ENCODE data around the gene B3GAT3.

B3GAT3 gene

GRCh38 chr11:62603072-62603408 is 18.7 kb downstream of the B3GAT3 start:
- H3K36me3 Mint-ChIP-seq (ENCODE audit: low read depth) = peaks cover 41% of the 10 kb centered on the region
- no peak for TF ChIP-seq CTCF (IDR thresholded peaks at IDR 0.05)
- H3K27me3 Mint-ChIP-seq (ENCODE audit: low read depth, poor library complexity) = peaks cover 28% of the 10 kb centered on the region
- DNase-seq = no peak
- H3K9me3 Mint-ChIP-seq = no peaks in the 10 kb centered on the region
- peaks cover 81% of the 10 kb centered on the region for H3K4me1 Mint-ChIP-seq
- H3K27ac Mint-ChIP-seq = no peak overlapping the region
- peak overlapping the region; percentile 70 for H3K4me3 Mint-ChIP-seq

- Mint-ChIP-seq H3K27ac (peak overlapping the region; percentile 93), H3K4me1 (peaks cover 81% of the 10 kb centered on the region), H3K27me3 (ENCODE audit: low read depth, poor library complexity) (peaks cover 27% of the 10 kb centered on the region), H3K36me3 (ENCODE audit: low read depth) (peaks cover 41% of the 10 kb centered on the region), H3K4me3 (peak overlapping the region; percentile 96), H3K9me3 (no peaks in the 10 kb centered on the region)
- TF ChIP-seq CTCF (IDR thresholded peaks at IDR 0.05) = no peak
- peak; percentile 53 for DNase-seq
Observed at GRCh38 chr11:62602141-62603071, 19.4 kb downstream of the B3GAT3 start.

GRCh38 chr11:62601372-62602140 is 20.2 kb downstream of the B3GAT3 start, which contains the start of gene MTA2:
Gene MTA2 (minus strand): TSS chr11:62601865. CDS start chr11:62601450, 415 bp downstream.
- Mint-ChIP-seq H3K9me3 (no peaks in the 10 kb centered on the region), H3K4me3 (peak within 1 kb of the TSS; percentile 96), H3K27ac (peak within 1 kb of the TSS; percentile 93), H3K4me1 (peaks cover 79% of the 10 kb centered on the region), H3K27me3 (ENCODE audit: low read depth, poor library complexity) (peaks cover 27% of the 10 kb centered on the region), H3K36me3 (ENCODE audit: low read depth) (peaks cover 50% of the 10 kb centered on the region)
- peak; percentile 99 for DNase-seq
- no peak for TF ChIP-seq CTCF (IDR thresholded peaks at IDR 0.05)

GRCh38 chr11:62601122-62601371 is 20.7 kb downstream of the B3GAT3 start:
- H3K4me1 Mint-ChIP-seq = peaks cover 75% of the 10 kb centered on the region
- peaks cover 55% of the 10 kb centered on the region for H3K36me3 Mint-ChIP-seq (ENCODE audit: low read depth)
- TF ChIP-seq CTCF (IDR thresholded peaks at IDR 0.05) = no peak
- H3K27me3 Mint-ChIP-seq (ENCODE audit: low read depth, poor library complexity) = peaks cover 27% of the 10 kb centered on the region
- H3K27ac Mint-ChIP-seq = peak overlapping the region; percentile 45
- H3K4me3 Mint-ChIP-seq = peak overlapping the region; percentile 96
- DNase-seq = no peak
- H3K9me3 Mint-ChIP-seq = no peaks in the 10 kb centered on the region

- Mint-ChIP-seq H3K27me3 (ENCODE audit: low read depth, poor library complexity) (peaks cover 27% of the 10 kb centered on the region), H3K27ac (peak overlapping the region; percentile 67), H3K9me3 (no peaks in the 10 kb centered on the region), H3K4me1 (peaks cover 71% of the 10 kb centered on the region), H3K4me3 (peak overlapping the region; percentile 96), H3K36me3 (ENCODE audit: low read depth) (peaks cover 59% of the 10 kb centered on the region)
- no peak for DNase-seq
- TF ChIP-seq CTCF (IDR thresholded peaks at IDR 0.05) = no peak
Observed at GRCh38 chr11:62600367-62601121, 21.2 kb downstream of the B3GAT3 start.

Data from nephron progenitor cell (in vitro differentiated cells).